ENCODE data around the gene TTC13. TPM values are rescaled to one million over a fixed set of nuclear protein-coding genes. Genes with fewer than 3 reads are reported as not detected.
A peak's percentile ranks its signal among the peaks of the same experiment; 100 is the strongest.
"Not testable (repeated sequence)": the region's sequence is repeated elsewhere in the genome, so short reads cannot be mapped to it uniquely, and the experiment has no call there.

The TTC13 gene, protein sequence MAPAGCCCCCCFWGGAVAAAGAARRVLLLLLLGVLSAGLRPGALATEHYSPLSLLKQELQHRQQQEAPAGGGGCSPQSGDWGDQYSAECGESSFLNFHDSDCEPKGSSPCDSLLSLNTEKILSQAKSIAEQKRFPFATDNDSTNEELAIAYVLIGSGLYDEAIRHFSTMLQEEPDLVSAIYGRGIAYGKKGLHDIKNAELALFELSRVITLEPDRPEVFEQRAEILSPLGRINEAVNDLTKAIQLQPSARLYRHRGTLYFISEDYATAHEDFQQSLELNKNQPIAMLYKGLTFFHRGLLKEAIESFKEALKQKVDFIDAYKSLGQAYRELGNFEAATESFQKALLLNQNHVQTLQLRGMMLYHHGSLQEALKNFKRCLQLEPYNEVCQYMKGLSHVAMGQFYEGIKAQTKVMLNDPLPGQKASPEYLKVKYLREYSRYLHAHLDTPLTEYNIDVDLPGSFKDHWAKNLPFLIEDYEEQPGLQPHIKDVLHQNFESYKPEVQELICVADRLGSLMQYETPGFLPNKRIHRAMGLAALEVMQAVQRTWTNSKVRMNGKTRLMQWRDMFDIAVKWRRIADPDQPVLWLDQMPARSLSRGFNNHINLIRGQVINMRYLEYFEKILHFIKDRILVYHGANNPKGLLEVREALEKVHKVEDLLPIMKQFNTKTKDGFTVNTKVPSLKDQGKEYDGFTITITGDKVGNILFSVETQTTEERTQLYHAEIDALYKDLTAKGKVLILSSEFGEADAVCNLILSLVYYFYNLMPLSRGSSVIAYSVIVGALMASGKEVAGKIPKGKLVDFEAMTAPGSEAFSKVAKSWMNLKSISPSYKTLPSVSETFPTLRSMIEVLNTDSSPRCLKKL
- 10 to 100 TPM in 3 of 4 donors, 1 to 10 TPM in 1; 7.4 to 47.0 (median 14.9) TPM for total RNA-seq

DNA sequence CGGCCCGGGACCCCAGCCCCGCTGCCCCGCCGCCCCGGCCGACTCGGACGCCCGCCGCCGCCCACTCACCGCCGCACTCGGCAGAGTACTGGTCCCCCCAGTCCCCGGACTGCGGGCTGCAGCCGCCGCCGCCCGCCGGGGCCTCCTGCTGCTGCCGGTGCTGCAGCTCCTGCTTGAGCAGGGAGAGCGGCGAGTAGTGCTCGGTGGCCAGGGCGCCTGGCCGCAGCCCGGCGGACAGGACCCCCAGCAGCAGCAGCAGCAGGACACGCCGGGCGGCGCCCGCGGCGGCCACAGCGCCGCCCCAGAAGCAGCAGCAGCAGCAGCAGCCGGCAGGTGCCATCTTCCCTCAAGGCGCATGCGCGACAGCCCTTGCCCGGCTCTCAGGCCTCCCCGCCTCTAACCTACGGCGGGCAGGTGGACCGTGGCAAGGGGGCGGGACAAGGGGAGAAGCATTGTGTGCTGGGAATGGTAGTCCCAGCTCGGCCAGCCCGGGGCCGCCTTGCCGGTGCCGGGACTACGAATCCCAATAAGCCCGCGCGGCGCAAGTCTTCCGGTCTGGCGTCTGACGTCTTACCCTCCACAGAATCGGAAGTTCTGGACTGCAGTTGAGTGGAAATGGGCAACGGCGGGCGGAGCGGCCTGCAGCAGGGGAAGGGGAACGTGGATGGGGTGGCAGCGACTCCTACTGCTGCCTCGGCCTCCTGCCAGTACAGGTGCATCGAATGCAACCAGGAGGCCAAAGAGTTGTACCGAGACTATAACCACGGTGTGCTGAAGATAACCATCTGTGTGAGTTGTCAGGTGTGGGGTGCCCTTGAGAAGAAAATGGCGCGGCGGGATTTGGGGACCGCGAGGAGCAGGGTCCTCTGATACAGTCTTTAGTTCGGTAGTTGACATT lies at the start of gene TTC13, which contains the start of gene ARV1:
TTC13 (minus strand) TSS at position 371 of the 898 bp plus-strand sequence; CDS start at position 340, 31 bp downstream.
ARV1 (plus strand) TSS at position 604 of the 898 bp plus-strand sequence; CDS start at position 616, 12 bp downstream.
- TF ChIP-seq CTCF (IDR thresholded peaks at IDR 0.05): no peak
- ATAC-seq (ENCODE audit: low FRiP score) (peak; percentile 100), DNase-seq (ENCODE audit: low spot score) (peak; percentile 81)

GRCh38 chr1:231027971-231028370 lies 49.3 kb upstream of the TTC13 start:
- DNase-seq (ENCODE audit: low spot score) (no peak), ATAC-seq (ENCODE audit: low FRiP score) (no peak)
- TF ChIP-seq CTCF (IDR thresholded peaks at IDR 0.05): no peak

GRCh38 chr1:231027136-231027925 lies 48.7 kb upstream of the TTC13 start:
- no peak for TF ChIP-seq CTCF (IDR thresholded peaks at IDR 0.05)
- DNase-seq (ENCODE audit: low spot score): no peak
- no peak for ATAC-seq (ENCODE audit: low FRiP score)

- no peak for DNase-seq (ENCODE audit: low spot score)
- no peak for TF ChIP-seq CTCF (IDR thresholded peaks at IDR 0.05)
- ATAC-seq (ENCODE audit: low FRiP score): no peak
These were observed 47.9 kb upstream of the TTC13 start for GRCh38 chr1:231026576-231026975.

- TF ChIP-seq CTCF (IDR thresholded peaks at IDR 0.05): no peak
- DNase-seq (ENCODE audit: low spot score) (no peak), ATAC-seq (ENCODE audit: low FRiP score) (no peak)
These were observed 44.5 kb upstream of the TTC13 start for GRCh38 chr1:231023150-231023549.

GRCh38 chr1:231022543-231022942 lies 43.9 kb upstream of the TTC13 start:
- not testable (repeated sequence) for ATAC-seq (ENCODE audit: low FRiP score); DNase-seq (ENCODE audit: low spot score)
